Vagina (tissue), 2 donors: ENCODE measurements around the gene LGMN. TPM values are rescaled to one million over a fixed set of nuclear protein-coding genes. Genes with fewer than 3 reads are reported as not detected.
"Not testable (repeated sequence)": the region's sequence is repeated elsewhere in the genome, so short reads cannot be mapped to it uniquely, and the experiment has no call there.

Source experiments
- DNase-seq, 2 donors: peaks; one replicate each; pipeline ENCODE4 v3.0.0-alpha.2; 2017; ENCODE audit errors: extremely low spot score in 2 of 2
- H3K27ac ChIP-seq: fragments of 200-600 bp; sonication (generic); one replicate; pipeline ENCODE4 v1.5.1; 2019
- H3K27me3 ChIP-seq: fragments of 200-600 bp; sonication (generic); one replicate; pipeline ENCODE4 v1.5.1; 2019
- H3K36me3 ChIP-seq, 2 donors: fragments of 200-600 bp; sonication (generic); one replicate each; pipeline ENCODE4 v1.5.1; 2017 to 2019
- H3K4me1 ChIP-seq: fragments of 200-600 bp; sonication (generic); one replicate; pipeline ENCODE4 v1.5.1; 2019
- H3K4me3 ChIP-seq, 2 donors: fragments of 200-600 bp; sonication (generic); 1 replicate in 1 of 2; 2 replicates in 1 of 2; pipeline ENCODE4 v1.5.1; 2016 to 2019
- H3K9me3 ChIP-seq: fragments of 200-600 bp; sonication (generic); one replicate; pipeline ENCODE4 v1.5.1; 2019
- CTCF ChIP-seq, 3 experiments: fragments of 450-650 bp in 2 of 3; fragments of 200-600 bp in 1 of 3; sonication (generic) in 1 of 3; IDR thresholded peaks; one replicate each; pipeline ENCODE4 v1.5.1; 2017 to 2019; ENCODE audit warnings: antibody characterized with exemption in 3 of 3, mild to moderate bottlenecking in 2 of 3, moderate library complexity in 2 of 3
- POLR2A ChIP-seq, 2 donors: fragments of 450-650 bp; IDR thresholded peaks; one replicate each; pipeline ENCODE4 v1.6.1; 2017; ENCODE audit warnings: antibody characterized with exemption in 2 of 2, mild to moderate bottlenecking in 2 of 2, moderate library complexity in 2 of 2
- POLR2AphosphoS5 ChIP-seq, 2 donors: sonication (generic); formaldehyde crosslinking; IDR thresholded peaks; one replicate each; pipeline ENCODE4 v1.9.0; 2017; ENCODE audit warnings: antibody characterized with exemption in 2 of 2, mild to moderate bottlenecking in 2 of 2, low read depth in 1 of 2; ENCODE audit not compliant: insufficient read depth in 1 of 2
- intact Hi-C: fragments of 100-400 bp; cut with DNase I; formaldehyde crosslinking; loops from one replicate; pipeline ENCODE4 v1.15.1; 2023
- total RNA-seq: library from RNA; depleted of rRNA; stranded (reverse); fragments of >200 nt; gene quantifications from one replicate; pipeline ENCODE4 v1.2.3, GENCODE V29; 2016

The LGMN gene
- total RNA-seq, 1 donor from 2014 or later = 61.6 TPM

- intact Hi-C loops = no loop called here
- Histone ChIP-seq H3K36me3 (no peaks in the 10 kb centered on the region), H3K9me3 (no peaks in the 10 kb centered on the region), H3K27me3 (no peaks in the 10 kb centered on the region), H3K27ac (no peak overlapping the region), H3K4me1 (no peaks in the 10 kb centered on the region), H3K4me3 (no peak overlapping the region)
- TF ChIP-seq POLR2A (IDR thresholded peaks at IDR 0.05) (no peak), POLR2AphosphoS5 (IDR thresholded peaks at IDR 0.05; ENCODE audit: insufficient read depth in 1 of 2, low read depth in 1 of 2) (no peak), CTCF (IDR thresholded peaks at IDR 0.05) (no peak)
- no peak for DNase-seq
These were observed 4.8 kb upstream of the LGMN start for GRCh38 chr14:92753250-92753649.

- Histone ChIP-seq H3K27me3 (no peaks in the 10 kb centered on the region), H3K4me3 (no peak overlapping the region), H3K9me3 (no peaks in the 10 kb centered on the region), H3K4me1 (peaks cover 7% of the 10 kb centered on the region), H3K27ac (no peak overlapping the region), H3K36me3 (no peaks in the 10 kb centered on the region)
- TF ChIP-seq POLR2AphosphoS5 (IDR thresholded peaks at IDR 0.05; ENCODE audit: insufficient read depth in 1 of 2, low read depth in 1 of 2) = no peak
- TF ChIP-seq POLR2A (IDR thresholded peaks at IDR 0.05) = no peak
- intact Hi-C loops = no loop called here
- no peak for DNase-seq
These were observed 3.4 kb upstream of the LGMN start for GRCh38 chr14:92751819-92752218.

GRCh38 chr14:92750994-92751400 is 2.6 kb upstream of the LGMN start:
- Histone ChIP-seq H3K4me1 (peaks cover 13% of the 10 kb centered on the region), H3K36me3 (no peaks in the 10 kb centered on the region), H3K27me3 (no peaks in the 10 kb centered on the region), H3K4me3 (no peak overlapping the region), H3K9me3 (no peaks in the 10 kb centered on the region), H3K27ac (no peak overlapping the region)
- no peak for DNase-seq
- TF ChIP-seq POLR2AphosphoS5 (IDR thresholded peaks at IDR 0.05; ENCODE audit: insufficient read depth in 1 of 2, low read depth in 1 of 2) = no peak
- TF ChIP-seq CTCF (IDR thresholded peaks at IDR 0.05) = no peak
- no peak for TF ChIP-seq POLR2A (IDR thresholded peaks at IDR 0.05)
- intact Hi-C loops = no loop called here

GRCh38 chr14:92750222-92750728 is 1.8 kb upstream of the LGMN start:
- DNase-seq, H3K4me3 ChIP-seq, H3K27me3 ChIP-seq, intact Hi-C loops, H3K36me3 ChIP-seq, H3K9me3 ChIP-seq, H3K27ac ChIP-seq: not testable (repeated sequence)
- H3K4me1 ChIP-seq = peaks cover 13% of the 10 kb centered on the region

- Histone ChIP-seq H3K9me3 (no peaks in the 10 kb centered on the region), H3K36me3 (peaks cover 0 to 6% of the 10 kb centered on the region in 2 donors), H3K27ac (peak overlapping the region; percentile 90), H3K4me1 (peaks cover 13% of the 10 kb centered on the region), H3K27me3 (no peaks in the 10 kb centered on the region), H3K4me3 (peak overlapping the region; percentile 80 to 92)
- DNase-seq = no peak
- TF ChIP-seq POLR2AphosphoS5 (IDR thresholded peaks at IDR 0.05; ENCODE audit: insufficient read depth in 1 of 2, low read depth in 1 of 2) (no peak), POLR2A (IDR thresholded peaks at IDR 0.05) (no peak), CTCF (IDR thresholded peaks at IDR 0.05) (no peak)
- intact Hi-C loops = loop anchor here (5.0 kb wide), 1 partner anchor 45 kb away; the partner anchor contains the start of gene GOLGA5
These were observed 647 bp downstream of the LGMN start for GRCh38 chr14:92747701-92748258.

- no peaks in the 10 kb centered on the region for H3K27me3 ChIP-seq
- no peak overlapping the region for H3K27ac ChIP-seq
- DNase-seq = no peak
- peaks cover 13% of the 10 kb centered on the region for H3K4me1 ChIP-seq
- no peaks in the 10 kb centered on the region for H3K9me3 ChIP-seq
- TF ChIP-seq POLR2AphosphoS5 (IDR thresholded peaks at IDR 0.05; ENCODE audit: insufficient read depth in 1 of 2, low read depth in 1 of 2) = no peak
- TF ChIP-seq POLR2A (IDR thresholded peaks at IDR 0.05) = no peak
- no peak for TF ChIP-seq CTCF (IDR thresholded peaks at IDR 0.05)
- no peak overlapping the region for H3K4me3 ChIP-seq
- intact Hi-C loops = no loop called here
- H3K36me3 ChIP-seq = peaks cover 0 to 12% of the 10 kb centered on the region in 2 donors
These were observed 4.2 kb downstream of the LGMN start for GRCh38 chr14:92744198-92744597.
